HepG2 (cell line): ENCODE measurements around the gene COL18A1.
"Not testable (repeated sequence)": the region's sequence is repeated elsewhere in the genome, so short reads cannot be mapped to it uniquely, and the experiment has no call there.

Experiments
- CCAR2 ChIP-seq: fragments of 200-400 bp; formaldehyde crosslinking; optimal IDR thresholded peaks from 2 replicates; pipeline ENCODE3; 2018; ENCODE audit warnings: low read depth, mild to moderate bottlenecking, low read length, moderate library complexity
- CEBPB ChIP-seq: IDR thresholded peaks from 2 replicates; pipeline ENCODE4 v1.6.1; 2011; ENCODE audit warnings: low read depth, low read length, improper control_type of control experiment, borderline replicate concordance
- CHD2 ChIP-seq: IDR thresholded peaks from 2 replicates; pipeline ENCODE4 v1.6.1; 2011; ENCODE audit warnings: low read depth, low read length, improper control_type of control experiment
- EP300 ChIP-seq, 3 experiments: sonication (generic) in 1 of 3; formaldehyde crosslinking in 1 of 3; IDR thresholded peaks; 2 replicates each; pipeline versions ENCODE4 v1.5.1 to v1.6.1; 2011 to 2020; ENCODE audit warnings: low read depth in 2 of 3, low read length in 2 of 3, borderline replicate concordance in 1 of 3, improper control_type of control experiment in 1 of 3, mild to moderate bottlenecking in 1 of 3, missing genetic modification reagents in 1 of 3, moderate library complexity in 1 of 3
- JUNB ChIP-seq: sonication (generic); formaldehyde crosslinking; IDR thresholded peaks from 2 replicates; pipeline ENCODE4 v1.8.0; 2022; ENCODE audit warnings: missing genetic modification reagents, mild to moderate bottlenecking, borderline replicate concordance
- MTA3 ChIP-seq: sonication (generic); formaldehyde crosslinking; IDR thresholded peaks from 2 replicates; pipeline ENCODE4 v1.4.0; 2020; ENCODE audit warnings: missing genetic modification reagents
- POLR2AphosphoS5 ChIP-seq: IDR thresholded peaks from 2 replicates; pipeline ENCODE4 v1.6.1; 2012; ENCODE audit warnings: low read depth, low read length
- ZFP36L1 ChIP-seq: sonication (generic); formaldehyde crosslinking; IDR thresholded peaks from 2 replicates; pipeline ENCODE4 v1.8.0; 2022; ENCODE audit warnings: mild to moderate bottlenecking, missing genetic modification reagents, moderate library complexity
- ZFP36L2 ChIP-seq: sonication (generic); formaldehyde crosslinking; IDR thresholded peaks from 2 replicates; pipeline ENCODE4 v1.4.0; 2020; ENCODE audit warnings: missing genetic modification reagents
- ZNF530 ChIP-seq: sonication (generic); formaldehyde crosslinking; IDR thresholded peaks from 2 replicates; pipeline ENCODE4 v1.5.0; 2020; ENCODE audit warnings: low read depth, mild to moderate bottlenecking, missing genetic modification reagents
- ZNF772 ChIP-seq: sonication (generic); formaldehyde crosslinking; IDR thresholded peaks from 2 replicates; pipeline ENCODE4 v1.5.0; 2020; ENCODE audit warnings: mild to moderate bottlenecking, missing genetic modification reagents
- TF ChIP-seq, protein P1 (sequence below): sonication (generic); formaldehyde crosslinking; IDR thresholded peaks from 2 replicates; pipeline ENCODE4 v1.8.0; 2022; ENCODE audit warnings: missing genetic modification reagents, mild to moderate bottlenecking, moderate library complexity, borderline replicate concordance
- TF ChIP-seq, protein P2 (sequence below): sonication (generic); formaldehyde crosslinking; IDR thresholded peaks from 2 replicates; pipeline ENCODE4 v1.5.0; 2020; ENCODE audit warnings: mild to moderate bottlenecking, missing genetic modification reagents, moderate library complexity

DNA sequence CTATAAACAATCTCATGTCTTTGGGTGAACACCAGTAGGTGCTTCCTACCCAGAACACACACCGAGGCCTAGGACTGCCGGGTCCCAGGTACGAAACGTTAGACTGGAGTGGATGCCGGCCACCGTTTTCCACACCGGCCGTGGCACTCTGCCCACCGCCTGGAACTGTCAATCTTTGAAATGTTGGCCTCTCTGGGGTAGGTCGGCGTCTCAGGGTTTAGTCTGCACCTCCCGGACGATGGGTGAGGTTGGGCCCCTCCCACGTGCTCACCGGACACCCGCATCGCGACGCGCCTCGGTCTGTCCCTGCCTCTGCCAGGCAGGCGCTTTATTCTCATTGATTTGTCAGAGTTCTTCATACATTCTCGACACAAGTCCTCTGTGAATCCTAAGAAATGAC is 35.9 kb upstream of the COL18A1 start:
- TF ChIP-seq JUNB (CRISPR knock-in tag); POLR2AphosphoS5; ZFP36L2; CHD2; CEBPB; CCAR2; ZNF772 (CRISPR knock-in tag); ZNF530 (CRISPR knock-in tag); MTA3 (CRISPR knock-in tag); EP300 (IDR thresholded peaks at IDR 0.05; ENCODE audit: low read depth in 2 of 2, low read length in 2 of 2); EP300 (CRISPR knock-in tag; IDR thresholded peaks at IDR 0.05; ENCODE audit: borderline replicate concordance); ZFP36L1 (CRISPR knock-in tag): not testable (repeated sequence)
- TF ChIP-seq, protein P1, sequence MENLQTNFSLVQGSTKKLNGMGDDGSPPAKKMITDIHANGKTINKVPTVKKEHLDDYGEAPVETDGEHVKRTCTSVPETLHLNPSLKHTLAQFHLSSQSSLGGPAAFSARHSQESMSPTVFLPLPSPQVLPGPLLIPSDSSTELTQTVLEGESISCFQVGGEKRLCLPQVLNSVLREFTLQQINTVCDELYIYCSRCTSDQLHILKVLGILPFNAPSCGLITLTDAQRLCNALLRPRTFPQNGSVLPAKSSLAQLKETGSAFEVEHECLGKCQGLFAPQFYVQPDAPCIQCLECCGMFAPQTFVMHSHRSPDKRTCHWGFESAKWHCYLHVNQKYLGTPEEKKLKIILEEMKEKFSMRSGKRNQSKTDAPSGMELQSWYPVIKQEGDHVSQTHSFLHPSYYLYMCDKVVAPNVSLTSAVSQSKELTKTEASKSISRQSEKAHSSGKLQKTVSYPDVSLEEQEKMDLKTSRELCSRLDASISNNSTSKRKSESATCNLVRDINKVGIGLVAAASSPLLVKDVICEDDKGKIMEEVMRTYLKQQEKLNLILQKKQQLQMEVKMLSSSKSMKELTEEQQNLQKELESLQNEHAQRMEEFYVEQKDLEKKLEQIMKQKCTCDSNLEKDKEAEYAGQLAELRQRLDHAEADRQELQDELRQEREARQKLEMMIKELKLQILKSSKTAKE (CRISPR knock-in tag), result not testable (repeated sequence)
- TF ChIP-seq, protein P2, sequence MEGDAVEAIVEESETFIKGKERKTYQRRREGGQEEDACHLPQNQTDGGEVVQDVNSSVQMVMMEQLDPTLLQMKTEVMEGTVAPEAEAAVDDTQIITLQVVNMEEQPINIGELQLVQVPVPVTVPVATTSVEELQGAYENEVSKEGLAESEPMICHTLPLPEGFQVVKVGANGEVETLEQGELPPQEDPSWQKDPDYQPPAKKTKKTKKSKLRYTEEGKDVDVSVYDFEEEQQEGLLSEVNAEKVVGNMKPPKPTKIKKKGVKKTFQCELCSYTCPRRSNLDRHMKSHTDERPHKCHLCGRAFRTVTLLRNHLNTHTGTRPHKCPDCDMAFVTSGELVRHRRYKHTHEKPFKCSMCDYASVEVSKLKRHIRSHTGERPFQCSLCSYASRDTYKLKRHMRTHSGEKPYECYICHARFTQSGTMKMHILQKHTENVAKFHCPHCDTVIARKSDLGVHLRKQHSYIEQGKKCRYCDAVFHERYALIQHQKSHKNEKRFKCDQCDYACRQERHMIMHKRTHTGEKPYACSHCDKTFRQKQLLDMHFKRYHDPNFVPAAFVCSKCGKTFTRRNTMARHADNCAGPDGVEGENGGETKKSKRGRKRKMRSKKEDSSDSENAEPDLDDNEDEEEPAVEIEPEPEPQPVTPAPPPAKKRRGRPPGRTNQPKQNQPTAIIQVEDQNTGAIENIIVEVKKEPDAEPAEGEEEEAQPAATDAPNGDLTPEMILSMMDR (CRISPR knock-in tag), result not testable (repeated sequence)
